Lower leg skin (tissue), 3 donors: Measurements from ENCODE around the gene TMEM109.

Experiments
- CTCF ChIP-seq, 3 donors: fragments of 450-650 bp; IDR thresholded peaks; one replicate each; pipeline ENCODE4 v1.5.1; 2016; ENCODE audit warnings: antibody characterized with exemption in 3 of 3, mild to moderate bottlenecking in 3 of 3, moderate library complexity in 2 of 3
- POLR2A ChIP-seq, 2 donors: fragments of 450-650 bp; IDR thresholded peaks; one replicate each; pipeline ENCODE4 v1.6.1; 2016 to 2017; ENCODE audit warnings: antibody characterized with exemption in 2 of 2, mild to moderate bottlenecking in 1 of 2, moderate library complexity in 1 of 2

GRCh38 chr11:60937811-60938210 is 23.9 kb downstream of the TMEM109 start:
- no peak for TF ChIP-seq CTCF (IDR thresholded peaks at IDR 0.05)
- no peak for TF ChIP-seq POLR2A (IDR thresholded peaks at IDR 0.05)
